ENCODE results near the gene SDHAF1. TPM values are rescaled to one million over a fixed set of nuclear protein-coding genes. Genes with fewer than 3 reads are reported as not detected.

Gene SDHAF1
- total RNA-seq, 4 donors from 2014 or later = 42.8 to 54.9 (median 49.9) TPM

DNA sequence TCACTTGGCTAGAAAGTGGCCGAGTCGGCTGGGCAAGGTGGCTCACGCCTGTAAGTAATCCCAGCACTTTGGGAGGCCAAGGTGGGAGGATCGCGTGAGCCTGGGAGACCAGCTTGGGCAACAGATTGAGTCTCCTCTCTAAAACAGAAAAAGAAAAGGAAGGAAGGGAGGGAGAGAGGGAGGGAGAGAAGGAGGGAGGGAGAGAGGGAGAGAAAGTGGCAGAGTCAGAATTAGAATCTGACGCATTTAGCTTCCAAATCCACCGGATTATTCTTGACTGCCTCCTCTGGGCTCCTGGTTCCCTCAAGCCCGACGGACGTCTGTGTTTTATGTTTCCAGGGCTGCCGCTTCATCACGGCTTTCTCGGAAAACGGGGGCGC, 36.3 kb upstream of the SDHAF1 start:
- intact Hi-C loops (cut with DNase I; ENCODE audit: low total_unique reads) = no loop called here
- no peak overlapping the region for H3K27ac ChIP-seq
- H3K36me3 ChIP-seq = no peaks in the 10 kb centered on the region
- H3K27me3 ChIP-seq = peaks cover 34 to 38% (median 38%) of the 10 kb centered on the region in 3 donors
- in situ Hi-C loops (cut with MboI; ENCODE audit: low sequenced_read_pairs in 4 of 4) = no loop called here
- H3K4me3 ChIP-seq = no peak overlapping the region
- TF ChIP-seq, protein P1, sequence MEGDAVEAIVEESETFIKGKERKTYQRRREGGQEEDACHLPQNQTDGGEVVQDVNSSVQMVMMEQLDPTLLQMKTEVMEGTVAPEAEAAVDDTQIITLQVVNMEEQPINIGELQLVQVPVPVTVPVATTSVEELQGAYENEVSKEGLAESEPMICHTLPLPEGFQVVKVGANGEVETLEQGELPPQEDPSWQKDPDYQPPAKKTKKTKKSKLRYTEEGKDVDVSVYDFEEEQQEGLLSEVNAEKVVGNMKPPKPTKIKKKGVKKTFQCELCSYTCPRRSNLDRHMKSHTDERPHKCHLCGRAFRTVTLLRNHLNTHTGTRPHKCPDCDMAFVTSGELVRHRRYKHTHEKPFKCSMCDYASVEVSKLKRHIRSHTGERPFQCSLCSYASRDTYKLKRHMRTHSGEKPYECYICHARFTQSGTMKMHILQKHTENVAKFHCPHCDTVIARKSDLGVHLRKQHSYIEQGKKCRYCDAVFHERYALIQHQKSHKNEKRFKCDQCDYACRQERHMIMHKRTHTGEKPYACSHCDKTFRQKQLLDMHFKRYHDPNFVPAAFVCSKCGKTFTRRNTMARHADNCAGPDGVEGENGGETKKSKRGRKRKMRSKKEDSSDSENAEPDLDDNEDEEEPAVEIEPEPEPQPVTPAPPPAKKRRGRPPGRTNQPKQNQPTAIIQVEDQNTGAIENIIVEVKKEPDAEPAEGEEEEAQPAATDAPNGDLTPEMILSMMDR (IDR thresholded peaks at IDR 0.05 in 4 of 5, conservative IDR thresholded peaks at IDR 0.05 in 1 of 5) = no peak
- no peak for DNase-seq
- ATAC-seq = no peak
- H3K4me1 ChIP-seq = no peaks in the 10 kb centered on the region
- H3K9me3 ChIP-seq = no peaks in the 10 kb centered on the region

DNA sequence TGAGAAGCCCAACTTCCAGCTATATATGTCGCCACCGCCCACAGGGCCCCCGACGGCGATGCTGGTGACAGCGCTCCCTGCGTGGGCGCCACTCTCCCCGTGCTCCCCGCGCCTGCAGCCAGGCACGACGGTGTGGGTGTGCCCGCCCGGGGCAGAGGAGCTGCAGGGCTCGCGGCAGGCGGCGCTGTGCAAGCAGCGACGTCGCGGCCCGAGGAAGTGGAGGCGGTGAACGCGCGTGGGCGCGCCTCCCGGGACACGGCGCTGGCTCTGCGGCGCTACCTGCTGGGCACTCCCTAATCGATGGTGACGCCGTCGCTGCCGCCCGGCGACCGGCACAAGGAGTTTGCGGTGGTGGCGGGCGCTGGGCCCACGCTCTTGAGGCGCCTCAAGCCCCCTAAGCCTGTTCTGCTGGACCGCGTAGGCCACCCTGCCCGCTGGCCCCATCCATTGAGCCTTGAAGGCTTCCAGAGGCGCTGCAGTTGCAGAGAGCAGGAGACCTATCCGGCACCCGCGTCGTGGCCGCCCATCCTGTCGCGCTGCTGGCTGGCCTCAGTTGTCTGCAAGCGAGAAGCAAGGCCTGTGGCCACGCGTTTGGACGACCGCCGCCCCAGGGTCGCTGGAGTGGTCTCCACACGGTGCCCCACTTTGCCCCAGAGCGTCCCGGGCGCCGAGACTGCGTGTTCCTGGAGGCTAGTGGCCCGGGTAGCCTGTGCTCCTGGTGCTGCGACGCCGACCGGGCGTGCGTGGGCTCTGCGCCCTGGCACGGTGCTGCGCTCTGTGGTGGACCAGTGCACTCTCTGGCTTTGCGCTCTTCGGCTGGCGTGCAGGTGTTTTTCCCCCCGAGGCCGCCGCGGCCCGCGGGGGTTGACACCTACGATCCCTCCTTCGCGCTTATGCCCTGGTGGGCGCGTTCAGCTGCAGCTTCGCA, 35.7 kb upstream of the SDHAF1 start:
- Histone ChIP-seq H3K27me3 (peaks cover 34 to 39% (median 38%) of the 10 kb centered on the region in 3 donors), H3K4me3 (no peak overlapping the region)
- intact Hi-C loops (cut with DNase I; ENCODE audit: low total_unique reads) = no loop called here

DNA sequence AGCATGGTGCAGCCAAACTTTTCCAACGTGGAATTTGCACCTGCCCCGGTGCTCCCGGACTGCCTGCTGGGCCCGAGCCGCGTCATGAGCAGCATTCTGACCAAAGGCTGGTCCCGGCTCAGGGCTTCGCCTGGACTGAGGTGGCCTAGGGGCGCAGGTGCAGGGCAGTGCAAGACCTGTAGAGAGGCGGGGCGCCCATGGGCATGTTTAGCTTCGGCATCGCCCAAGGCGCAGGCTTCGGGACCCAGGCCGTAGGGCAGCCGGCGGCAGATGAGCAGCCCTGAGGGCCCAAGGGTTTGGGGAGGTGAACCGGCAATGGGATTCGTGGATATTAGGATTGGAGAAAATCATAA, 35.0 kb upstream of the SDHAF1 start:
- Histone ChIP-seq H3K4me3 (no peak overlapping the region), H3K27ac (no peak overlapping the region), H3K36me3 (no peaks in the 10 kb centered on the region), H3K9me3 (no peaks in the 10 kb centered on the region), H3K4me1 (no peaks in the 10 kb centered on the region), H3K27me3 (peaks cover 34 to 39% (median 38%) of the 10 kb centered on the region in 3 donors)
- TF ChIP-seq POLR2A (IDR thresholded peaks at IDR 0.05) = no peak
- TF ChIP-seq, protein P1 (IDR thresholded peaks at IDR 0.05 in 4 of 5, conservative IDR thresholded peaks at IDR 0.05 in 1 of 5) = no peak
- DNase-seq = no peak
- no peak for ATAC-seq
- intact Hi-C loops (cut with DNase I; ENCODE audit: low total_unique reads) = no loop called here
- in situ Hi-C loops (cut with MboI; ENCODE audit: low sequenced_read_pairs in 4 of 4) = no loop called here

More for the DNA sequence above, 35.7 kb upstream of the SDHAF1 start:
- no peaks in the 10 kb centered on the region for H3K36me3 ChIP-seq
- no peaks in the 10 kb centered on the region for H3K4me1 ChIP-seq
- H3K27ac ChIP-seq = no peak overlapping the region
- no peak for DNase-seq
- in situ Hi-C loops (cut with MboI; ENCODE audit: low sequenced_read_pairs in 4 of 4) = no loop called here
- no peak for ATAC-seq
- no peaks in the 10 kb centered on the region for H3K9me3 ChIP-seq
- TF ChIP-seq, protein P1 (IDR thresholded peaks at IDR 0.05 in 4 of 5, conservative IDR thresholded peaks at IDR 0.05 in 1 of 5) = no peak
- TF ChIP-seq POLR2A (IDR thresholded peaks at IDR 0.05) = no peak

DNA sequence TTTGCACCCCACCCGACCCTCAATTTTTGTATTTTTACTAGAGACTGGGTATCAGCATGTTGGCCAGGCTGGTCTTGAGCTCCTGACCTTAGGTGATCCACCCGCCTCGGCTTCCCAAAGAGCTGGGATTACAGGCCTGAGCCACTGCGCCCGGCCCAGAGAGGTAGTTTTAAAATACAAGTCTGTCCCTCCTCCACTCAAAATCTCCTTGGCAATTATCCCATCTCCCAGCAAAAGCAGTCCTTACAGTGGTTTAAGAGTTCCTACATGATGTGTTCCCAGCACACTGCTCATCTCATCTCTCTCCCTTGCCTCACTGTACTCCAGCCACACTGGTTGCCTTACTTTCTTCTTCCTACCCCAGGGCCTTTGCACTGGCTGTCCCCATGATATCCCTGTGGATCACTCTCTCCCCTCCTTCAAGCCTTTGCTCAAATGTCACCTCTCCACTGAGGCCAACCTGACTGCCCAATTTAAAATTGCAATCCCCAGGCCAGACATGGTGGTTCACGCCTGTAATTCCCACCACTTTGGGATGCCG, 34.5 kb upstream of the SDHAF1 start:
- no peak for TF ChIP-seq POLR2A (IDR thresholded peaks at IDR 0.05)
- TF ChIP-seq, protein P1 (IDR thresholded peaks at IDR 0.05 in 4 of 5, conservative IDR thresholded peaks at IDR 0.05 in 1 of 5) = no peak
- in situ Hi-C loops (cut with MboI; ENCODE audit: low sequenced_read_pairs in 4 of 4) = no loop called here
- peaks cover 34 to 39% (median 38%) of the 10 kb centered on the region in 3 donors for H3K27me3 ChIP-seq
- H3K4me1 ChIP-seq = no peaks in the 10 kb centered on the region
- H3K36me3 ChIP-seq = no peaks in the 10 kb centered on the region
- H3K9me3 ChIP-seq = no peaks in the 10 kb centered on the region
- intact Hi-C loops (cut with DNase I; ENCODE audit: low total_unique reads) = no loop called here
- H3K4me3 ChIP-seq = no peak overlapping the region
- ATAC-seq (no peak), DNase-seq (no peak)
- H3K27ac ChIP-seq = no peak overlapping the region

All from gastrocnemius medialis (tissue), 4 donors.